Prostate gland (tissue), 2 donors: Measurements from ENCODE around the gene DFFB. TPM values are rescaled to one million over a fixed set of nuclear protein-coding genes. Genes with fewer than 3 reads are reported as not detected.

Experiments
- DNase-seq: peaks from one replicate; pipeline ENCODE4 v3.0.0-alpha.2; 2019; ENCODE audit warnings: low spot score
- H3K27ac ChIP-seq, 2 donors: fragments of 200-600 bp; sonication (generic); 2 replicates each; pipeline ENCODE4 v1.5.1; 2017 to 2019
- H3K27me3 ChIP-seq: fragments of 200-600 bp; sonication (generic); replicated peaks from 2 replicates; pipeline ENCODE4 v1.5.1; 2019; ENCODE audit not compliant: insufficient read depth
- H3K36me3 ChIP-seq, 2 donors: fragments of 200-600 bp; sonication (generic); 1 replicate in 1 of 2; 2 replicates in 1 of 2; pipeline versions ENCODE4 v1.5.1 to v1.8.1; 2017 to 2019
- H3K4me1 ChIP-seq: fragments of 200-600 bp; sonication (generic); replicated peaks from 2 replicates; pipeline ENCODE4 v1.5.1; 2019
- H3K4me3 ChIP-seq, 2 donors: fragments of 200-600 bp; sonication (generic); 2 replicates each; pipeline ENCODE4 v1.5.1; 2017 to 2019
- H3K9me3 ChIP-seq: fragments of 200-600 bp; sonication (generic); 2 replicates; pipeline ENCODE4 v1.5.1; 2017
- CTCF ChIP-seq, 4 experiments: fragments of 200-600 bp in 2 of 4; fragments of 450-650 bp in 2 of 4; sonication (generic) in 2 of 4; IDR thresholded peaks; 1 replicate in 3 of 4; 2 replicates in 1 of 4; pipeline ENCODE4 v1.5.1; 2016 to 2019; ENCODE audit warnings: antibody characterized with exemption in 4 of 4, mild to moderate bottlenecking in 2 of 4, moderate library complexity in 2 of 4
- POLR2A ChIP-seq: fragments of 450-650 bp; IDR thresholded peaks from one replicate; pipeline ENCODE4 v1.6.1; 2016; ENCODE audit warnings: antibody characterized with exemption, mild to moderate bottlenecking
- POLR2AphosphoS5 ChIP-seq: sonication (generic); formaldehyde crosslinking; IDR thresholded peaks from one replicate; pipeline ENCODE4 v1.6.1; 2017; ENCODE audit warnings: antibody characterized with exemption
- WGBS: methylation state at CpG from one replicate; pipeline ENCODE4 v1.1.5; 2018; 5-methylcytosine and 5-hydroxymethylcytosine counted together
- intact Hi-C: fragments of 100-400 bp; cut with DNase I; formaldehyde crosslinking; loops from one replicate; pipeline ENCODE4 v1.14.2; 2022
- total RNA-seq, 2 donors: library from RNA; depleted of rRNA; stranded (reverse); fragments of >200 nt; gene quantifications; one replicate each; pipeline ENCODE4 v1.1.0, GENCODE V29; 2016

DFFB gene
- total RNA-seq, 2 donors from 2014 or later = 5.3 to 20.5 TPM

- Histone ChIP-seq H3K9me3 (no peaks in the 10 kb centered on the region), H3K36me3 (no peaks in the 10 kb centered on the region), H3K4me3 (no peak overlapping the region), H3K4me1 (no peaks in the 10 kb centered on the region), H3K27ac (no peak overlapping the region), H3K27me3 (no peaks in the 10 kb centered on the region)
- intact Hi-C loops = no loop called here
- TF ChIP-seq POLR2A = no peak
- no peak for TF ChIP-seq POLR2AphosphoS5
- TF ChIP-seq CTCF (IDR thresholded peaks at IDR 0.05) = no peak
- 78% methylated on average over 18 of the region's 18 CpGs for WGBS
- no peak for DNase-seq
These were observed 48.8 kb downstream of the DFFB start for GRCh38 chr1:3905953-3906671.

- 93% methylated on average over 11 of the region's 11 CpGs for WGBS
- DNase-seq = no peak
These were observed 49.4 kb downstream of the DFFB start for GRCh38 chr1:3906672-3907020.

GRCh38 chr1:3907031-3907534, 49.8 kb downstream of the DFFB start:
- DNase-seq = no peak
- Histone ChIP-seq H3K36me3 (no peaks in the 10 kb centered on the region), H3K27ac (no peak overlapping the region), H3K9me3 (no peaks in the 10 kb centered on the region), H3K4me3 (no peak overlapping the region), H3K27me3 (no peaks in the 10 kb centered on the region), H3K4me1 (no peaks in the 10 kb centered on the region)
- WGBS = 72% methylated on average over 22 of the region's 22 CpGs
- intact Hi-C loops = no loop called here
- TF ChIP-seq POLR2AphosphoS5 = no peak
- no peak for TF ChIP-seq POLR2A
- TF ChIP-seq CTCF (IDR thresholded peaks at IDR 0.05) = no peak

More at GRCh38 chr1:3906672-3907020, 49.4 kb downstream of the DFFB start:
- Histone ChIP-seq H3K27ac (no peak overlapping the region), H3K9me3 (no peaks in the 10 kb centered on the region), H3K4me1 (no peaks in the 10 kb centered on the region), H3K4me3 (no peak overlapping the region), H3K27me3 (no peaks in the 10 kb centered on the region), H3K36me3 (no peaks in the 10 kb centered on the region)
- intact Hi-C loops = no loop called here
- TF ChIP-seq CTCF (IDR thresholded peaks at IDR 0.05) (no peak), POLR2AphosphoS5 (no peak), POLR2A (no peak)

GRCh38 chr1:3907621-3908165, 50.4 kb downstream of the DFFB start:
- Histone ChIP-seq H3K36me3 (no peaks in the 10 kb centered on the region), H3K27me3 (no peaks in the 10 kb centered on the region), H3K4me3 (no peak overlapping the region), H3K4me1 (no peaks in the 10 kb centered on the region), H3K9me3 (no peaks in the 10 kb centered on the region), H3K27ac (no peak overlapping the region)
- WGBS = 82% methylated on average over 21 of the region's 22 CpGs
- no peak for DNase-seq
- intact Hi-C loops = no loop called here
- TF ChIP-seq CTCF (IDR thresholded peaks at IDR 0.05) (no peak), POLR2AphosphoS5 (no peak), POLR2A (no peak)
